ENCODE measurements around the gene ASTL.
A peak's percentile ranks its signal among the peaks of the same experiment; 100 is the strongest.

ASTL gene

DNA sequence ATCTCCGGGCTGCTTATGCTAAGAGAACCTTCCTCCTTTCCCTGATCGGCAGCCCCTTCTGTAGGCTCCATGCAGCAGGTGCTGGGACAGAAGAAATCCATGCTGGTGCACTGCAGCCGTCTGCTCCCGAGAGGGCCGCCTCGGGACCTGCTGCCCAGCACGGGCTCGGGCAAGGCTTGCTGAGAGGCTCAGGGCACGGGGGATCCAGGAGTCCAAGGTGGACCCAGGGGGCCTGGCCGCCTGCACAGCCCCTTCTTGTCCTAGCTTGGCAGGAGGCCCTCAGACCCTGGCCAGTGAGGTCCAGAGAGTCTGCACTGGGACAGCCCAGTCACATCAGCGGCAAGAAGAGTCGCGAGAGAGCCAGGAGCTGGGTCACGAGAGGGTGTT is 20.2 kb upstream of the ASTL start:
- TF ChIP-seq, protein P1, sequence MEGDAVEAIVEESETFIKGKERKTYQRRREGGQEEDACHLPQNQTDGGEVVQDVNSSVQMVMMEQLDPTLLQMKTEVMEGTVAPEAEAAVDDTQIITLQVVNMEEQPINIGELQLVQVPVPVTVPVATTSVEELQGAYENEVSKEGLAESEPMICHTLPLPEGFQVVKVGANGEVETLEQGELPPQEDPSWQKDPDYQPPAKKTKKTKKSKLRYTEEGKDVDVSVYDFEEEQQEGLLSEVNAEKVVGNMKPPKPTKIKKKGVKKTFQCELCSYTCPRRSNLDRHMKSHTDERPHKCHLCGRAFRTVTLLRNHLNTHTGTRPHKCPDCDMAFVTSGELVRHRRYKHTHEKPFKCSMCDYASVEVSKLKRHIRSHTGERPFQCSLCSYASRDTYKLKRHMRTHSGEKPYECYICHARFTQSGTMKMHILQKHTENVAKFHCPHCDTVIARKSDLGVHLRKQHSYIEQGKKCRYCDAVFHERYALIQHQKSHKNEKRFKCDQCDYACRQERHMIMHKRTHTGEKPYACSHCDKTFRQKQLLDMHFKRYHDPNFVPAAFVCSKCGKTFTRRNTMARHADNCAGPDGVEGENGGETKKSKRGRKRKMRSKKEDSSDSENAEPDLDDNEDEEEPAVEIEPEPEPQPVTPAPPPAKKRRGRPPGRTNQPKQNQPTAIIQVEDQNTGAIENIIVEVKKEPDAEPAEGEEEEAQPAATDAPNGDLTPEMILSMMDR (conservative IDR thresholded peaks at IDR 0.05; ENCODE audit: low read depth, low read length), result no peak
- H3K27me3 ChIP-seq (ENCODE audit: insufficient read depth, low read depth), result no peaks in the 10 kb centered on the region
- H3K36me3 ChIP-seq (ENCODE audit: insufficient read depth), result no peaks in the 10 kb centered on the region
- H3K4me1 ChIP-seq (ENCODE audit: low read depth, poor library complexity, severe bottlenecking), result peaks cover 19% of the 10 kb centered on the region
- H3K4me2 ChIP-seq, result no peak overlapping the region
- H3K27ac ChIP-seq, result no peak overlapping the region
- H3K9ac ChIP-seq, result no peak overlapping the region
- H3K79me2 ChIP-seq (ENCODE audit: insufficient read depth, low read depth), result no peaks in the 10 kb centered on the region
- H4K20me1 ChIP-seq (ENCODE audit: insufficient read depth), result no peaks in the 10 kb centered on the region
- no peak overlapping the region for H2AFZ ChIP-seq (ENCODE audit: low read depth)
- H3K4me3 ChIP-seq (IDR thresholded peaks at IDR 0.05; ENCODE audit: insufficient read depth, low read depth, low read length), result no peak overlapping the region

DNA sequence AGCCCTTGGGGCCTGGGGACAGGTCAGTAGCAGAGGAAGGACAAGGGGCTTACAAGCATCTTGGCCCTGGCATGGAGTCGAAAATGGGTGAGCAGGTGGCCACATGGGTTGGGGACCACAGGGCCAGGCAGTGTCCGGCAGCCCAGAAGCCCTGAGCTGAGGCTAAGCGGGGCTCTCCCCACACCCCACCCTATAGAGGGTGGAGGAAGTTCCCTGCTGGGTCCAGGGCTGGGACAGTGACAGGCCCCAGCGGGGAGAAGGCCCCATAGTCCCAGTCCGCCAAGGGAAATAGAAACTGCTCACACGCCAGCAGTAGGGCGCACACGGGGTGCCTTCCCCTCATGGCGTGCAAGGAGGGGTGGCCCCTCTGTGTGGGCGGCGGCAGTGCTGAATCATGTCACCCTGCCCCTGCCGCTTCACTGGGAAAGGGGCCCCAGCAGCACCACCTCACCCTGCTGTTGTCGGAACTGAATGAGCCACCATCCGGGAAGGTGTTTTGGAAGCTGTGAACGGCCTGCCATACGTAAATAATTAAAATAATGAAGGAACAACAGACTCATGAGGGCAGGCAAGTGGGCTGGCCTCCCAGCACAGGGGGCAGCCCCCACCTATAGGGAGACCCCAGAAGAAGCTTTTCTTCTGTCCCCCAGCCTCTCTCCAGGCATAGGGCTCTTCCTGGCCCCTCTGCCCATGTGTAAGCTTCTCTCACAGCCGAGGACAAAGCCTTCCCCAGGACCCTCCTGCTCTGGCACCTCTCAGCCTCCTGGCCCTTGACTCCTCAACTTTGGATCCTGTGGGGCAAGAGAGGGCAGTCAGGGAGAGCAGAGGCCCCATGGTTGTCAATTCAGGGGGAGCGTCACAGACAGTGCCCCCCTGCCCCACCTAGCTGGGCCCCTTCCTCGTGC is 19.6 kb upstream of the ASTL start:
- H2AFZ ChIP-seq (ENCODE audit: low read depth), result no peak overlapping the region
- TF ChIP-seq, protein P1 (conservative IDR thresholded peaks at IDR 0.05; ENCODE audit: low read depth, low read length), result no peak
- H3K4me1 ChIP-seq (ENCODE audit: low read depth, poor library complexity, severe bottlenecking), result peaks cover 19% of the 10 kb centered on the region
- H3K9ac ChIP-seq, result no peak overlapping the region
- no peaks in the 10 kb centered on the region for H4K20me1 ChIP-seq (ENCODE audit: insufficient read depth)
- no peaks in the 10 kb centered on the region for H3K79me2 ChIP-seq (ENCODE audit: insufficient read depth, low read depth)
- no peaks in the 10 kb centered on the region for H3K36me3 ChIP-seq (ENCODE audit: insufficient read depth)
- H3K27ac ChIP-seq, result no peak overlapping the region
- H3K27me3 ChIP-seq (ENCODE audit: insufficient read depth, low read depth), result no peaks in the 10 kb centered on the region
- no peak overlapping the region for H3K4me3 ChIP-seq (IDR thresholded peaks at IDR 0.05; ENCODE audit: insufficient read depth, low read depth, low read length)
- no peak overlapping the region for H3K4me2 ChIP-seq

DNA sequence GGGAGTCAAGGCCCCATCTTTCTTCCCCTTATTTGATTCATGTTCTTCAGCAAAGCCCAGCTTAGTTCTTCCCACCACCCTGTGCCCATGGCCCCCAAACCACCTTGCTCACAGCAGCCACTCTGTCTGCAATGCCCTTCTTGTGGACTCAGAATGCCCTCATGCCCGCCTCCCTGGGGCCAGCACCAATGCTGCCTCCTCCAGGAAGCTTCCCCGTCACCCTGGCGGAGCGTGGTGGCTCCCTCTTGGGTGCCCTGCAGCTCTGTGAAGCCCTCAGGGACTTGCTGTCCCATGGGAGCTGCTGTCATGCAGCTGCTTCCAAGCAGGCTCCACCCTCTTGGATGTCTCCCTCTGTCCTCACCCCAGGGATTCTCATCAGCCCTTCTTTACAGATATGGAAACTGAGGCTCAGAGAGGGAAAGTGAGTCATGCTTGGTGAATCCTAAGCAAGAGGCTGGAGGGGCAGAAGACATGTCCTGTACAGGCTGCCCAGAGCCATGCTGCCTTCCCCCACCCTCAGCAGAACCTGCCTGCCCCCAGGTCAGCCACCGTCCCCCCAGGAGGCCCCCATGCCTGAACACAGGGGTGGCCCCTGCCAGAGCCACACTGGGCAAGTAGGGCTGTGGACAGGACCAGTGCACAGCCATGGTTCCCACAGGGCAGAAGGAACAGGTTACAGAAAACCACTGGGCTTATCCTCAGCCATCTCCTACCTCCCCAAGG is 18.8 kb upstream of the ASTL start:
- TF ChIP-seq, protein P1 (conservative IDR thresholded peaks at IDR 0.05; ENCODE audit: low read depth, low read length), result no peak
- peaks cover 19% of the 10 kb centered on the region for H3K4me1 ChIP-seq (ENCODE audit: low read depth, poor library complexity, severe bottlenecking)
- H3K79me2 ChIP-seq (ENCODE audit: insufficient read depth, low read depth), result no peaks in the 10 kb centered on the region
- no peaks in the 10 kb centered on the region for H3K36me3 ChIP-seq (ENCODE audit: insufficient read depth)
- H4K20me1 ChIP-seq (ENCODE audit: insufficient read depth), result no peaks in the 10 kb centered on the region
- no peak overlapping the region for H2AFZ ChIP-seq (ENCODE audit: low read depth)
- no peak overlapping the region for H3K4me3 ChIP-seq (IDR thresholded peaks at IDR 0.05; ENCODE audit: insufficient read depth, low read depth, low read length)
- no peak overlapping the region for H3K9ac ChIP-seq
- no peaks in the 10 kb centered on the region for H3K27me3 ChIP-seq (ENCODE audit: insufficient read depth, low read depth)
- no peak overlapping the region for H3K27ac ChIP-seq
- H3K4me2 ChIP-seq, result peak overlapping the region; percentile 60; the same call in 1 of the 2 replicates

DNA sequence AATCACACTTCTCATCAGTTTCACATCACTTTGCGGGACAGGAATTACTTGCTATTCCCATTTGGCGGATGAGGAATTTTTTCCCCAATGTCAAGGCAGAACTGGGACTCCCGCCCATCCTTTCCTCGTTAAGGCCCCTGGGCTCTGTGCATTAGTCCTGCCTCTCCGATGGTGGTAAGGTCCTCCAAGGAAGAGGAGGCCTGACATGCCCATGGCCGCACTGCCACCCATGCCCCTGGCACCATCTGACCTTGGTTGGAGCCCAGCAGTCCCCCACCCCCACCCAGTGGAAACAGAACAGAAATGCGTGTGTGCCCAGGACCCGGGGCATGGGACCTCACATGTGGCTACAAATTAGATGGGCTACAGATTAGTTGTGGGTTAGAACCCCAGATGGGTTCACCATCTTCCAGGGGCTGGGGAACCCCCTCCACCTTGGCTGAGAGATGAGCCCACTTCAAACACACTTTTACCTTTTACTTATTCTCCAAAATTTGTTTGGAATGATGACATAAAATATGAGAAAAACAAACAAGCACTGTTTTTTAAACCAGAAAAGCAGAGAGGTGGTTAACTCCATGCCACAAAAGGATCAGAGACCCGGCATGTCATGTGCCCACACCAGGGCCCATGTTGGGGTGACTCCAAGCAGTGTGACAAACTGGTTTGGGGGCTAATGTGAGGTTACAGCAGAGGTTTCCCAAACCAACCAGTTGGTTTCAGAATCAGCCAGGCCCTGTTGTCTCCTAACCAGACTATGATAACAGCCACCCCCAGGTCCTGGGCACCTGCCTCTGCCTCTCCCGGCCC is 17.9 kb upstream of the ASTL start:
- H3K36me3 ChIP-seq (ENCODE audit: insufficient read depth), result no peaks in the 10 kb centered on the region
- H3K4me1 ChIP-seq (ENCODE audit: low read depth, poor library complexity, severe bottlenecking), result peaks cover 19% of the 10 kb centered on the region
- no peaks in the 10 kb centered on the region for H3K79me2 ChIP-seq (ENCODE audit: insufficient read depth, low read depth)
- peak overlapping the region; percentile 0; the same call in 1 of the 2 replicates for H2AFZ ChIP-seq (ENCODE audit: low read depth)
- no peaks in the 10 kb centered on the region for H3K27me3 ChIP-seq (ENCODE audit: insufficient read depth, low read depth)
- TF ChIP-seq, protein P1 (conservative IDR thresholded peaks at IDR 0.05; ENCODE audit: low read depth, low read length), result no peak
- peak overlapping the region; percentile 60 for H3K4me2 ChIP-seq
- no peak overlapping the region for H3K9ac ChIP-seq
- H4K20me1 ChIP-seq (ENCODE audit: insufficient read depth), result no peaks in the 10 kb centered on the region
- no peak overlapping the region for H3K4me3 ChIP-seq (IDR thresholded peaks at IDR 0.05; ENCODE audit: insufficient read depth, low read depth, low read length)
- no peak overlapping the region; the same call in 1 of the 2 replicates for H3K27ac ChIP-seq

Data from KMS-11 (cell line).